Activated CD8-positive, alpha-beta memory T cell treated with anti-CD3 and anti-CD28 coated beads for 24 hours (primary cell): Measurements from ENCODE around the gene SYNGR4.
"Not testable (repeated sequence)": the region's sequence is repeated elsewhere in the genome, so short reads cannot be mapped to it uniquely, and the experiment has no call there.

Source experiments
- DNase-seq: peaks from one replicate; pipeline ENCODE4 v3.0.0-alpha.2; 2020

SYNGR4 gene

DNA sequence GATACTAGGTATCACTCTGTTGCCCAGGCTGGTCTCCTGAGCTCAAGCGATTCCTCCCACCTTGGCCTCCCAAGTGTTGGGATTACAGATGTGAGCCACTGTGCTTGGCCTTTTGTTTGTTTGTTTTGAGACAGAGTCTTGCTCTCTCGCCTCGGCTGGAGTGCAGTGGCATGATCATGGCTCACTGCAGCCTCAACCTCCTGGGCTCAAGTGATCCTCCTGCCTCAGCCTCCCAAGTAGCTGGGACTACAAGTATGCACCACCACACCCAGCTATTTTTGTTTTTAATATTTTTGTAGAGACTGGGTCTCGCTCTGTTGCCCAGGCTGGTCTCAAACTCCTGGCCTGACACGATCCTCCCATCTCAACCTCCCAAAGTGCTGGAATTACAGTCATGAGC is 7.6 kb downstream of the SYNGR4 start:
- DNase-seq: not testable (repeated sequence)

DNA sequence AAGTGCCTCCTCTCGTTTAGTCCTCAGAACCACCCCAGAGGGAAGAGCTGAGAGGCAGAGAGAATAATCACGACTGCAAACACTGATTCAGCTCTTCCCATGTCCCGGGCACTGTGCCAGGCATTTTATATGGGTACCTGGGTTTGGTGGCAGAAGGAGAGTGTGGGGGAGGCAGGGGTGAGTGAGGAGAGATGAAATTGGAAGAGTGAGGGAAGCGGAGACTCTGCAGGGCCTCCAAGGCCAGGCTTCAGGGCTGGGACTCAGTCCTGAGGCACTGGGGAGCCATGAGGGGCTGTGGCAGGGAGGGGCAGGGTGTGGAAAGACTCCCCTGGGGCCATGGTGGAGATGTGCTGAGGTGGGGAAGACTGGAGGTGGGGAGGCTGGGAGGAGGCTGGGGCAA is 8.7 kb downstream of the SYNGR4 start:
- DNase-seq: no peak

DNA sequence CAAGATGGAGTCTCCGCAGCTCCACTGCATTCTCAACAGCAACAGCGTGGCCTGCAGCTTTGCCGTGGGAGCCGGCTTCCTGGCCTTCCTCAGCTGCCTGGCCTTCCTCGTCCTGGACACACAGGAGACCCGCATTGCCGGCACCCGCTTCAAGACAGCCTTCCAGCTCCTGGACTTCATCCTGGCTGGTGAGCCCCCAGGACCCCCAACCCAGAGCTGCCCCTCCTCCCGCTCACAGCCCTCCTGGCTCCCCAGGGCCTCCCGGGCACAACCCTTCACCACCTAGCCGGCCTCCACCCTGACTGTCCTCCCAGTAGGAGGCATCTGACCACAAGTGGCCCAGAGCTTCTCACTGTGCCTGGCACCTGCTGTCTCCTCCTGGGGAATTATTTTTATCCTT is 9.4 kb downstream of the SYNGR4 start:
- DNase-seq: no peak

DNA sequence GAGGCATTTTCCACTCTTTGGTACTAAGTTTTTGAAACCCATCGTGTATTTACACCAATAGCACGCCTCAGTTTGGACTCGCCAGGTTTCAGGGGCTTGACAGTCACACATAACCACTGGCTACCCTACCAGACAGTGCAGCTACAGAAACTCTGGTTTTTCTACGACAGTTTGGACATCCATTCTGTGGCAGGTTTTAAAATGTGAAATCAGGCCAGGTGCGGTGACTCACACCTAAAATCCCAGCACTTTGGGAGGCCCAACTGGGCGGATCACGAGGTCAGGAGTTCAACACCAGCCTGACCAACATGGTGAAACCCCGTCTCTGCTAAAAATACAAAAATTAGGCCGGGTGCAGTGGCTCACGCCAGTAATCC is 14.0 kb downstream of the SYNGR4 start:
- no peak for DNase-seq

DNA sequence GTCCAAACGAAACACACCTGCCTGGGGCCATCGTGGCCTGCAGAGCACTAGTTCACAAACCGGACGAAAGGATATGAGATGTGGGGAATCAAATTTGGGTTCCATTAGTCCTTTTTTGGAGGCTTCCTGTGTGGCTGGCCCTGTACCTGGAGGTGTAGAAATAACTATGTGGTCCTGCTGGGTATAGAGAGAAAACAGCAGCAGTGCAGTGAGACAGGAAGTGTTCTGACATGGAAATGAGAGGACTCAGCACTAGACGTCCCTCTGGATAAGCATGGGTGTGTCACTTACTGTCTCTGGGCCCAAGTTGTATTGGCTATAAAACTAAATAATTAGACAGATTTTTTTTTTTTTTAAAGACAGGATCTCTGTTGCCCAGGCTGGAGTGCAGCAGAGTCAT is 14.9 kb downstream of the SYNGR4 start:
- DNase-seq: no peak

DNA sequence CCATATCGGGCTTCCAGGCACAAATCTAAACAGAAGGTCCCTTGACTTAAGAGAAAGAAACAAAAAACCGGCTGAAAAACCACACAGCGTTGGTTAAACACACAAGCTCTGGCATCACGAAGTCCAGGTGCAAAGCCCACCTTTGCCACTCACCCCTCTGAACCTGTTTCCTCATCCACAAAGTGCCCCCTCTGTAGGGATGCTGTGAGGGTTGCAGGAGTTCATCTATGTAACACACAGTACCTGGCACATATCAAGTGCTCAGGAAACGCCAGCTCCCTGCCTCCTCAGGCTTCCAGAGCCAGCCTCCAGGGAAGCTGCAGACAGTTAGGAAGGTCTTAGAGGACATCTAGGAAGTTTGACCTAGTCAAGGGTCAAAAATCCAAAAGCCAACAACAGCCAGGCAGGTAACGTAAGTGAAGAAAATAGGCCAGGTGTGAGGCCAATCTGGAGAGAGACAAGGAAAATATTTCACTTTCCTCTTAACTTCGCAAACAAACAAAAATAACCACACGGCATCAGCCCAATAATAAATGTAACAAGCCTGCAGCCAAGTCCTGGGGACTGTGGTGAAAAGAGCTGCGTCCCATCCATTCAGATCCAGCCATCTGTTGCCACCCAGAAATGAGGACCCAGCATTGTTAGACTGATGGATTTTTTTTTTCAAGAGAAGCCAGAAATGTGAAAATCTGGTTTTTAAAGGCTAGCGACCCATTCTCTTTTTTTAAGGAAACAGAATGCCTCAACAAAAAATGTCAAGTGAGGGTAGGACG is 17.2 kb downstream of the SYNGR4 start:
- DNase-seq: no peak

DNA sequence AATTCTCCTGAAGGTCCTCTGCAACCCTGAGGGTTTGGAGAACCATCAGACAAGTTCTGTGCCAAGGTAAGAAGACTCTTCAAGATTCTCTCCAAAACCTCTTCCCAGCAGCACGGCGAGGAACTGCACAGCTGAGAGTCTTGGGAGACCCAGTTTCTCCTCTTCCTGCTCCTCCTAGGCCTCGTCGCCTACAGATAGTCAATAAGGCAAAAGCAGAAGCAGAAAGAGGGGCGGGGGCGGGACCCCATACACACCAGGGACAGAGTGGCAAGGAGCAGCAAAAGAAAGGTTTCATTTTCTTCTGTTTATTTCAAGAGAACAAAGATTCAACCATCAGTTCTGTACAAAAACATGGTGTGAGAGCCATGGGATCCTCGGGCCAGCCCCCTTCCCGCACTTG is 18.1 kb downstream of the SYNGR4 start:
- DNase-seq: no peak

DNA sequence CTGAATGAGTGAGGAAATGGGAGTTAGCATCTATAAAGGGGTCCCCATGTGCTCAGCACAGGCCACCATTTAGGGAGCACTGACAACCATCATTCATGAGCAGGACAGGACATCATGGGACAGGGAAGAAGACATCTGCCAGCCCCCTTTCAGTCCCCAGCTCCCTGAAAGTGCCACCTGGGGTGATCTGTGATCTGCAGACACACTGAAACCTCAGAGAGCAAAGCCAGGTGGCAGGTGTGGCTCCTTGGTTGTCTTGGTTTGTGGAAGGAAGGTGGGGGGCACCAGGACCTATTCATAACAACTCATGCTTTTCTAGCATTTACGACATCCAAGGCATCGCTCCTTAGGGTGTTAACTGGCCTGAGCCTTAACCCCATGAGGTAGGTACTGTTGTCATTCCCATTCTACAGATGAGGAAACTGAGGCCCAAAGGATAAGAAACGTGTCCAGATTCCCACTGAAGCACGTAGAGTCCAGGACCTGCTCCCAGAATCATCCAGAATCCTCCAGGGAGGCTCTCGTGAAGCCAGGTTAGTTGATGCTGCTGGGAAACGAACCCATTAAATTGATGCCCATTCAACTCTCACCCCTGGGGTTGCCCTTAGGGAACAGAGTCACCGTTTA is 21.4 kb downstream of the SYNGR4 start:
- DNase-seq: no peak

DNA sequence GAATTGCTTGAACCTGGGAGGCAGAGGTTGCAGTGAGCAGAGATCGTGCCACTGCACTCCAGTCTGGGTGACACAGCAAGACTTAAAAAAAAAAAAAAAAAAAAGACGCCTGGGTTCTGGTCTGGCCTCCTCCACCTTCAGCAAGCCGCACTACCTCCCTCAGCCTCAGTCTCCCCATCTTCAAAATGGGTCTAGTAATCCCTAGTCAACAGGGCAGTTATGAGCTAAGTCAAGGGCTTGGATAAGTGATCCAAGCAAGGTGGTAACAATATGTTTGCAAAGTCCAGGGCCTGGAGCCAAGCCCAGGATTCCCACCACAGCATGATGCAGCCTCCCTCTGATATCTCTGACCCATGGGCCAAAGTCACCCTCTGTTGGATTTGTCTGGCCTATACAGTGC is 22.8 kb downstream of the SYNGR4 start:
- no peak for DNase-seq

DNA sequence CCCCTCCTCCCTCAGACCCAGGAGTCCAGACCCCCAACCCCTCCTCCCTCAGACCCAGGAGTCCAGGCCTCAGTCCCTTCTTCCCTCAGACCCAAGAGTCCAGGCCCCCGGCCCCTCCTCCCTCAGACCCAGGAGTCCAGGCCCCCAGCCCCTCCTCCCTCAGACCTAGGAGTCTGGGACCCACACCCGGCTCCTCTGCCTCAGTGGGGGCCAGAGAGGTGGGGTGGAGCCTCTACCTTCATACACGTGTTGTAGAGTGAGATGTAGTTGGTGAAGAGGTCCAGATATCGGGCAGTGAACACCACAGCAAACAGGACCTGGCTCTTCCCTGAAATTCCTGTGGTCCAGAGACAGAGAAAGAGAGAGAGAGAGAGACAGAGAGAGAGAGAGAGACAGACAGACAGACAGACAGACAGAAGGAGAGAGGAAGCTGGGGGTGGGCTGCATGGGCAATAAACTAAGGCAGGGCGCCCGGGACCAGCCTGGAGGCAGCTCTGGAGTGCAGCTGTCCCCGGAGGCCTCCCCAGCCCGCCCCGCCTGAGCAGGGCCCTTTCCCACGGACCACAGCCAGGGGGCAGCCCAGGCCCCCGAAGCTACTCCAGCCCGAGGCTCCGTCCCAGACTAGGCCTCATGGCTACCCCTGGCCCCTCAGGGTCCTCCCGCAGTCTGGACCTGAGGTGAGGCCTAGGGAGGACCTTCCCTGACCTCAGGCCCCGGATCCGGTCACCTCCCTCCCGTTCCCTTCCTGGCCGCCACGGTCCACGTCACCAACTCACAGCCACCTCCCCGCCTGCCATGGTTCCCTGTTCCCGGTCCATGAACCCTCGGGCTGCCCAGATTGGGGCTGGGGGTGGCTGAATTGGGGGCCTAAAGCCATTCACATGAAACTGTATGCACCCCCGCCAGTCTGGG is 26.3 kb downstream of the SYNGR4 start:
- DNase-seq: peak; percentile 86

DNA sequence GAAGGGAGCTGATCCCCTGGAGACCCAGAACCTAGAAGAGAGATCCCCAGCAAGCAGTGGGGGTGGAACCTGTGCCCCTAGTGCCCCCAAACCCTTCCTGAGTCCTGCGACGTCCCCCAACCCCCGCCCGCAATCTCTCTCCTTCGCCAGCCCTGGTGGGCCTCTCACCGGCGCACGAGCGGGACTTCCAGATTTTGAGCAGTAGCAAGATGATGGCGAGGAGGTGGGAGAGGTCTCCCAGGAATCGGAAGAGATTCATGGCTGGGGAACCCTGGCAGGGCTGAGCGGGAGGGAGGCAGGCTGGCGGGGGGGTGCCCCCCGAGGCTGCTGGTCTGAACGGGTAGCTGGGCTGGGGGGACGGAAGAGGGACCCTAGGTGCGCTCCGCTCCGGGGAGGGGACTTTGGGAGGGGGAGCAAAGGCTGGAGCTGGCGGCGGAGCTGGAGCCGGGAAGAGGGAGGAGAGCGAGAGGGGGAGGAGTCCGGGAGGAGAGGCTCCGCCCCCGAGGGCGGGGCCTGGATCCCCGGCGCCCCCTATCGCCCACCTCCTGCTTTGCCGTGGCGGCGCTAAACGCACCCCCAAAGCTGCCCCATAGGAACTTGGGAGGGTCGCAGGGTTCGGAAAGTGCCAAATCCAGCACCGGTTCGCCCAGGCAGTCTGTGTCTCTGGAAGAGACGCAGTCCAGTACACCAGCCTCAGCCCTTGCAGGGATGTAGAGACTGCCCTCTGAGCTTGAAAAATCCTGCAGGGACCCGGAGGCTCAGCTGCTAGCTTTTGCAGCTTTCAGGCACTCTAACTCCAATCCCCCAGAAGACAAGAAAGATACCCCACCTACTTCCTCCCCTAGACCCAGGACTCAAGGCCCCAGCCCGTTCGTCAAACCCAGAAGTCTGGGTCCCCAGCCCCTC is 27.2 kb downstream of the SYNGR4 start, which contains the start of gene KDELR1:
KDELR1 (minus strand) TSS at position 452 of the 906 bp plus-strand sequence; CDS start at position 259, 193 bp downstream.
- peak; percentile 93 for DNase-seq

DNA sequence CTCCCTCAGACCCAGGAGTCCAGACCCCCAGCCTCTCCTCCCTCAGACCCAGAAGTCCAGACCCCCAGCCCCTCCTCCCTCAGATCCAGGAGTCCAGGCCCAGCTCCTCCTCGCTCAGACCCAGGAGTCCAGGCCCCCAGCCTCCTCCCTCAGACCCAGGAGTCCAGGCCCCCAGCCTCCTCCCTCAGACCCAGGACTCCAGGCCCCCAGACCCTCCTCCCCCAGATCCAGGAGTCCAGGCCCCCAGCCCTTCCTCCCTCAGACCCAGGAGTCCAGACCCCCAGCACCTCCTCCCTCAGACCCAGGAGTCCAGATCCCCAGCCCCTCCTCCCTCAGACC is 27.8 kb downstream of the SYNGR4 start:
- DNase-seq: not testable (repeated sequence)

DNA sequence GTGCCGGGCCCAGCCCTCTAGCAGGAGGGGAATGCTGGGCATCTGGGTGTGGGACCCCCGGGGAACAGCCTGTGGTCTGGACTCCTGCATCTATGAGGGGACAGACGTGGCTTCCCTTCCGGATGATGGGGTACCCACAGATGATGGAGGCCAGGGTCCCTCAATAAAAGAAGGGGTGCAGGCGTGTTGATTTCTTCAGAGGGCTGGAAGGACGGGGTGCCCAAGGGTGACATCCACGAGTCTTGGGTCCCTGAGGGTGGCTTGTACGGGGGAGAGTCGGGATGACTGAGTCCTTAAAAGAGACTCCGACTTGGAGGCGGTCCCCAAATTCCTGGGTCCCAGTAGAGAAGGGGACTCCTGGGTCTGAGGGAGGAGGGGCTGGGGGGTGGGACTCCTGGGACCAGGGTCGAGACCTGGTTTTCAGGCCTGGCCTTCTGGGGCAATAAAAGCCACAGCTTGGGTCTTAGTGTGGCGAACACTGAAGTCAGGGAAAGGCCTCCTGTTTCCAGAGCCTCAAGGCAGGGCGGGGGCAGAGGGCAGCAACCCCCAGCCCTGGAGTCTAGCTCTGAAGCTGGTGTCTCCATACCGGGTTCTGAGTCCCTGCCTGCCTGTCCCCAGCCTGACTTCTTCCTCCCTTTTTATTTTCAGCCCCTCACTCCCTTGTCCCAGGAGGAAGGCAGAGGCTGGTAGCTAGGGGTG is 28.8 kb downstream of the SYNGR4 start:
- peak; percentile 59 for DNase-seq

DNA sequence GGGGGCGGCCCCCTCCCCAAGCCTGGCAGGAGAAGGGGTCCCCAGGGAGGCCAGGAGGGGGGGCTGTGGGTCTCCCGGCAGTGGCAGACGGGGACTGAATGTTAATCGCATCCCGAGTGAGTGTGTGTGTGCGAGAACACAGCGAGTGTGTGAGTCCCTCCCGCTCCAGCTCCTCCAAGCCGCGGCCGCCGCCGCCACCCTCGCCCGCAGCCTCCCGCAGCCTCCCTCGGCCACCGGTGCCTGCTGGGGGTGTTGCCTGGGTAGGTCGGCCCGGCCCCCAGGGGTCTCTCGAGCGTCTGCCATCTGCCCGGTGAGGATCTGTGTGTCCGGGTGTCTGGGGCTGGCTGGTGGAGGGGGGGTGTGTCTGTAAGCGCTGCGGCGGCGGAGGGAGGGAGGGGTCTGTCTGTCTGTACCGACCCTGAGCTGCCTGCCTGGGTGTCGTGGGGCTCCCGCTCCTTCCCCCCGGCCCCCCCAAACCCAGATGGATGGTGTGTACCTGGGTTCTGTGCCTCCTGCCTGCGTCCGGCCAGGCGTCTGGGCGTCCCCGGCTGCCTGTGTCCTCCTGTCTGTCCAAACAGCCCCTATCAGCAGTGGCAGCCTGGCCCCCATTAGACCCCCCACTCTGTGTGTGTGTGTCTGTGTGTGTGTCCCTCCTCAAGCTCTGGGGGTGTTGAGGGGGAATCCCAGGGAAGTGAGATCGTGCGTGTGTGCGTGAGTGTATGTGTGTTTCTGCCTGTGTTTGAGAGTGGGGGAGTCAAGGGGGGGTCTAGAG is 29.6 kb downstream of the SYNGR4 start, which contains the start of gene GRIN2D:
GRIN2D (plus strand) TSS at position 110 of the 772 bp plus-strand sequence. CDS start 4,725 bp downstream, outside the sequence.
- DNase-seq: peak; percentile 70

DNA sequence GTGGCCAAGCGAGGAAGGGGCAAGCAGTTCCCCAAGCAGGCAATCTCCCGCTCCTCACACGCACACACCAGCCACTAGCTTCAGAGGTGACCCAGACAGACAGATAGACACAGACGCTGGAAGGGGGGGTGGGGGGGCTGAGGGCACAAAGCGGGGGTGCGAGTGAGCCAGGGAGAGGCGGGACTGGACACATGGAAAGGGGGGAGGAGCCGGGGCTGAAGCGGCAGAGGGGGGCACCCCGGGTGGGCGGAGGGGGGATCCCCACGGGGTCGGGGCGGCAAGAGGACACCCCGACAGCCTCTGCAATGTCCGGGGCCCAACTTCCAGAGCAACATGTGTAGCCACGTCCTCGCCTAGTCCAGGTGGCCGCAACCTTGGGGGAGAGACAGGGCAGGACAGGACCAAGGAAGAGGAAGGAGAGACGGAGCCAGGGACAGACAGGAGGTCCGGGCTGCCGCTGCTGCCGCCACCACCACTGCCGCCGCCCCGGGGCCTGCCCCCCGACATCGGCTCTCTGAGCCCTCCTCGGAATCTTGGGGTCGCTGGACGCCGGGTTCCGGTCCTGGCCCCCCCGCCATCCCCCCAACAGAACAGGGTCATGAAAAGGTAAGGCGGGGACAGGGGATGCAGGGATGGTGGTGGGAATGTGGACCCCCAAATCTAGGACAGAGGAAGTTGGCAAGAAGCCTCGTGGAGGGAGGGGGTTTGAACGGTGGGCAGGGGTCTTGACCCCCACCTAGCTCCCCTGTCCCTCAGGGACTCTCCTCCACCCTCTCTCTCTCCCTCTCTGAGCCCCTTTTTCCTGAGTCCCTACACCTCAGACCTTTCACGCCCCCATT is 30.4 kb downstream of the SYNGR4 start:
- peak; percentile 59 for DNase-seq

DNA sequence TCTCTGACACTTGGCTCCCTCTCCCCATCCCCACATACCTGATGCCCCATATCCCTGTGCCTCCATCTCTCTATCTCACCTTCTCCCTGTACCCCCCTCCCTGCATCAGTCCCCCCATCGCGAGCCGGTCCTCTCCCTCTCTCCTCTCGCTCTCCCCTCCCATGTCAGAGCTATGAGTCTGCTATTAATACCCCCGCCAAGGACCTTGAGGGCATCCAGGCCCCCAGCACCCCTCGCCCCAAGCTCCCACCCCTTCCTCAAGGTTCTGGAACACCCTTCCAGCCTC is 30.9 kb downstream of the SYNGR4 start:
- DNase-seq: no peak

DNA sequence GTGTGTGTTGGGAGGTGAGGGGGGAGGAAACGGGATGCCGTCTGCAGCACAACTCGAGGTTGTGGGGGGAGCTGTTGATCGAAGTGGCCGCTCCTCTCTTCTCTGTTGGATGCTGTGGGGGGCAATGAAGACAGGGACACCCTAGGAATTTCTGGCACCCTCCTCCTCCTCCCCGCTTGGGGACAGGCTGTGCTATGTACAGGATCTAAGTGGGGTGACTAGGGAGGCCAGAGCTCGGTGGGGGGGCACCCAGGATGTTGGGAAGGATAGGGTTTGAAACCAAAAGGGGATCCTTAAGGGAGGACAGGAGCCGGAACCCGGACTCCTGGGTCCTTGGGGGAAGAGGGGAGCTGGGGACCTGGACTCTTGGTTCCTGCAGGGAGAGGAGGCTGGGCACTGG is 31.3 kb downstream of the SYNGR4 start:
- no peak for DNase-seq

DNA sequence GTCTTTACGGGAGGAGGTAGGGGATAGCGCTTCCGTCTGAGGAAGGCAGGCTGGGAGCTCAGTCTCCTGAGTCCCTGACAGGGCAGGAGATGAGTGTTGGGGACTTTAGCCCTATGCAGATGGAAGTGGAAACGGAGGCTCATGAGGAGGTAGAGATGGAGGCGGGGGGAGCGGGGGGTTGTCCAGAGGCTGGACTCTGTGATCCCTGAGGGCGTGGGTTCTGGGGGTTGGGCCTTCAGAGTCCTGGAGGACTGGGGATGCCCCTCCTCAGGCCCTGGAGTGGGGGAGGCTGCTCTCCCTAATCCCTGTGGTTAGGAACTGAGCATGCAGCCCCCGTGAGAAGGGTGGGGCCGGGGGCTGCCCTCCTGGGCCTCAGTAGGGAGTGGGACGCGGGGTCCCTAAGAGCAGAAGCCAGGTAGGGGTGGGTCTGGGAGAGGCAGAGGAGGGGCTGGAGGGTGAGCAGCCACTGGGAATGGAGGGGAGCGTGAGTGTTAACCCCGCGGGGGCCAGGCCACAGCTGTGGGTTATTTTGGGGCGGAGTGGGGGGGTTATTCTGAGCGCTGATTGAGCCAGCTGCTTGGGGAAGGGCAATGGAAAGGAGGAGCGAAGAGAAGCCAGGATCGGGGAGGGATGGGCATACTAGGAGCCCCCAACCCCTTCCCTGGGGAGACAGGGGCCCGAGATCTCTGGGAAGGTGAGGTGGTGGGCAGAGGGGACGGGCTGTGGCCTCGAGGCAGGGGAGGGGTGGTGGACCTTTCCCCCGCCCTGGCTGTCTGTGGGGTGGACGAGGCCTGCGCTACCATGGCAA is 32.1 kb downstream of the SYNGR4 start:
- DNase-seq: no peak

DNA sequence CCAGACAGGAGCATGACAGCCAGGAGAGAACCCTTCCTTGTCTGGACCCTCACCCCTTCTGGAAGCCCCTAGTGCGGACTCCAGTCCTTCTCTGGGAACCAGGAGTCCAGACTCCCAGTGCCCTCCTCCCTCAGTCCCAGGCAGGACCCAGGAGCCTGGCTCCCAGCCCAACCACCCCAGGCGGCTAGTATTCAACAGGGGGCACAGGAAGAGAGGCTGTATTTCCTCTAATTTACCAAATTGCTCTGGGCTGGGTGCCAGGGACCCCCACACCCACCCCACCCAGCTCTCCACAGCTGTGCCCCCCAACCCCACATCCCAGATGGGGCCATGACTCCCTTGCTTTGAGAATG is 32.6 kb downstream of the SYNGR4 start:
- no peak for DNase-seq
